ENCODE data around the gene GPR146. TPM values are rescaled to one million over a fixed set of nuclear protein-coding genes. Genes with fewer than 3 reads are reported as not detected.

The GPR146 gene
- total RNA-seq, 2 experiments from 2014 or later = 9.9 to 13.7 TPM

- TF ChIP-seq CTCF (IDR thresholded peaks at IDR 0.05) = no peak
- H3K9me3 ChIP-seq (ENCODE audit: control insufficient read depth in 1 of 2, insufficient read depth in 1 of 2, low read length in 2 of 2) = peaks cover 0 to 8% of the 10 kb centered on the region in 2 experiments
- H3K27ac Mint-ChIP-seq = no peak overlapping the region
- no peaks in the 10 kb centered on the region for H3K36me3 Mint-ChIP-seq (ENCODE audit: low read depth)
- CTCF ChIA-PET = interaction anchor here (0.9 to 7.6 kb wide), 22 partner anchors 9 to 744 kb away, joined by 3 to 220 read pairs (median 4); partner anchors contain the start of genes COX19, GPR146 and ZFAND2A
- peaks cover 20% of the 10 kb centered on the region for H3K4me1 Mint-ChIP-seq (ENCODE audit: low read depth)
- H3K36me3 ChIP-seq (ENCODE audit: insufficient read depth, low read length) = no peaks in the 10 kb centered on the region
- ATAC-seq (ENCODE audit: poor library complexity) (no peak), DNase-seq (no peak)
- H3K4me1 ChIP-seq (ENCODE audit: insufficient read depth, low read length) = peaks cover 18% of the 10 kb centered on the region
- no peaks in the 10 kb centered on the region for H3K9me3 Mint-ChIP-seq
- no peak overlapping the region for H3K4me3 Mint-ChIP-seq
- H3K27me3 Mint-ChIP-seq = no peaks in the 10 kb centered on the region
- POLR2A ChIA-PET = interaction anchor here (1.0 to 2.0 kb wide), 5 partner anchors 10 to 143 kb away, joined by 4 to 38 read pairs (median 10); partner anchors contain the start of genes COX19 and GPR146
- intact Hi-C loops (cut with DNase I, micrococcal nuclease) = loop anchor here in 1 of 2 experiments (5.0 kb wide), 1 partner anchor 159 kb away; no protein-coding TSS in a partner anchor
- peaks cover 0 to 4% of the 10 kb centered on the region in 2 experiments for H3K27me3 ChIP-seq (ENCODE audit: control insufficient read depth in 1 of 2, insufficient read depth in 2 of 2, low read length in 2 of 2)
- no peak overlapping the region for H3K27ac ChIP-seq (ENCODE audit: low read depth in 1 of 2, low read length in 2 of 2)
- no peak overlapping the region for H3K4me3 ChIP-seq (ENCODE audit: low read length)
Observed at GRCh38 chr7:1066242-1066588, 21.9 kb downstream of the GPR146 start.

GRCh38 chr7:1068013-1068412, 23.7 kb downstream of the GPR146 start:
- no peak for TF ChIP-seq CTCF (IDR thresholded peaks at IDR 0.05)
- Histone ChIP-seq H3K4me1 (ENCODE audit: insufficient read depth, low read length) (peaks cover 18% of the 10 kb centered on the region), H3K9me3 (ENCODE audit: control insufficient read depth in 1 of 2, insufficient read depth in 1 of 2, low read length in 2 of 2) (peaks cover 0 to 8% of the 10 kb centered on the region in 2 experiments), H3K27me3 (ENCODE audit: control insufficient read depth in 1 of 2, insufficient read depth in 2 of 2, low read length in 2 of 2) (peaks cover 0 to 4% of the 10 kb centered on the region in 2 experiments), H3K36me3 (ENCODE audit: insufficient read depth, low read length) (no peaks in the 10 kb centered on the region), H3K4me3 (ENCODE audit: low read length) (no peak overlapping the region), H3K27ac (ENCODE audit: low read depth in 1 of 2, low read length in 2 of 2) (no peak overlapping the region)
- ChIA-PET POLR2A (no interaction called here), CTCF (interaction anchor here (1.9 kb wide), 1 partner anchor 75 kb away, joined by 10 read pairs; no protein-coding TSS in a partner anchor)
- Mint-ChIP-seq H3K4me1 (ENCODE audit: low read depth) (peaks cover 6% of the 10 kb centered on the region), H3K36me3 (ENCODE audit: low read depth) (no peaks in the 10 kb centered on the region), H3K9me3 (no peaks in the 10 kb centered on the region), H3K27ac (no peak overlapping the region), H3K4me3 (no peak overlapping the region), H3K27me3 (no peaks in the 10 kb centered on the region)
- ATAC-seq (ENCODE audit: poor library complexity) = no peak
- intact Hi-C loops (cut with DNase I, micrococcal nuclease) = loop anchor here in 1 of 2 experiments (5.0 kb wide), 1 partner anchor 161 kb away; no protein-coding TSS in a partner anchor
- DNase-seq = no peak

DNA sequence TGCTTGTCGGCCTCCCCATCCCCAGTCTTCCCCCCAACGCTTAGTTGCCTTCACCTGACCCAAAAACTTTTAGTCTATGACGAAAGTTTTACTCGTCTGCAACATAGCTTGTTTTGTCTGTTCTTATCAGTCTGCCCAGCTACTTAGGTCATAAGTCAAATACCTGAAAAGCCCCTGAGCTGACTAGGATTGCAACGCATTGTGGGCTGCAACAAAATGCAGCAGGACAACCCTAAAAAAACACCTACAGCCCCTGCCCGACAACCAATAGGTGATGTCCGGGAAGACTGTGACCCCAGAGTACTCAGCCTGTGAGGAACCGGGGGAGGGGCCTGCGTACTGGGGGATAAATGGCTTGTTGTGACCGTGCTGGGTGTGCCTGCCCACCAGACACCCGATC, 24.3 kb downstream of the GPR146 start:
- H3K4me3 Mint-ChIP-seq = no peak overlapping the region
- POLR2A ChIA-PET = no interaction called here
- DNase-seq (no peak), ATAC-seq (ENCODE audit: poor library complexity) (no peak)
- CTCF ChIA-PET = interaction anchor here (1.9 kb wide), 1 partner anchor 76 kb away, joined by 10 read pairs; no protein-coding TSS in a partner anchor
- no peak for TF ChIP-seq CTCF (IDR thresholded peaks at IDR 0.05)
- H3K4me1 Mint-ChIP-seq (ENCODE audit: low read depth) = peaks cover 6% of the 10 kb centered on the region
- H3K36me3 Mint-ChIP-seq (ENCODE audit: low read depth) = no peaks in the 10 kb centered on the region
- intact Hi-C loops (cut with DNase I, micrococcal nuclease) = loop anchor here in 1 of 2 experiments (5.0 kb wide), 1 partner anchor 161 kb away; no protein-coding TSS in a partner anchor
- H3K27me3 Mint-ChIP-seq = no peaks in the 10 kb centered on the region
- no peaks in the 10 kb centered on the region for H3K36me3 ChIP-seq (ENCODE audit: insufficient read depth, low read length)
- H3K27ac Mint-ChIP-seq = no peak overlapping the region
- peaks cover 18% of the 10 kb centered on the region for H3K4me1 ChIP-seq (ENCODE audit: insufficient read depth, low read length)
- peaks cover 0 to 8% of the 10 kb centered on the region in 2 experiments for H3K9me3 ChIP-seq (ENCODE audit: control insufficient read depth in 1 of 2, insufficient read depth in 1 of 2, low read length in 2 of 2)
- H3K9me3 Mint-ChIP-seq = no peaks in the 10 kb centered on the region
- peaks cover 0 to 4% of the 10 kb centered on the region in 2 experiments for H3K27me3 ChIP-seq (ENCODE audit: control insufficient read depth in 1 of 2, insufficient read depth in 2 of 2, low read length in 2 of 2)
- no peak overlapping the region for H3K27ac ChIP-seq (ENCODE audit: low read depth in 1 of 2, low read length in 2 of 2)
- H3K4me3 ChIP-seq (ENCODE audit: low read length) = no peak overlapping the region

Data from CD4-positive, alpha-beta T cell (primary cell).